GM12878 (cell line): ENCODE data around the gene PPP1R1B. TPM values are rescaled to one million over a fixed set of nuclear protein-coding genes. Genes with fewer than 3 reads are reported as not detected.
A peak's percentile ranks its signal among the peaks of the same experiment; 100 is the strongest.

Experiments used
- ATAC-seq: fragments of 200-7000 bp; cut with Tn5 transposase; 3 replicates; pipeline ENCODE4 v1.9.1; 2020; ENCODE audit warnings: mild to moderate bottlenecking, moderate library complexity
- BruUV-seq: library from RNA; stranded (reverse); fragments of 400-500 nt; replicated peaks from 2 replicates; lab custom pipeline; 2021; lab: Mats Ljungman, UMichigan
- CTCF ChIA-PET: fragments of 300-600 bp; sonication (Branson Sonifier 250); formaldehyde crosslinking; extraction: SDS; loops from one replicate; lab custom pipeline; 2021; ENCODE audit warnings: inconsistent platforms; lab: Yijun Ruan, JAX
- POLR2A ChIA-PET: fragments of 350-600 bp; formaldehyde crosslinking; extraction: SDS; loops from one replicate; lab custom pipeline; 2021; ENCODE audit warnings: inconsistent platforms; lab: Charles Lee
- RAD21 ChIA-PET: fragments of 300-600 bp; sonication (Branson Sonifier 250); formaldehyde crosslinking; loops from one replicate; lab custom pipeline; 2023; ENCODE audit warnings: antibody characterized with exemption; ENCODE audit not compliant: unreplicated experiment; lab: Charles Lee
- SMC1A ChIA-PET: fragments of 300-600 bp; sonication (Branson Sonifier 250); formaldehyde crosslinking; loops from one replicate; lab custom pipeline; 2023; ENCODE audit not compliant: unreplicated experiment, uncharacterized antibody; lab: Charles Lee
- DNase-seq: peaks from one replicate; pipeline ENCODE4 v3.0.0-alpha.2; 2011; ENCODE audit warnings: low read depth, low spot score
- FAIRE-seq: peaks from 3 replicates; lab custom pipeline; 2011; peaks lifted over from hg19 to GRCh38; lab: Jason Lieb, UNC
- H2AFZ ChIP-seq: 2 replicates; pipeline ENCODE4 v1.6.0; 2011; ENCODE audit warnings: low read depth, low read length, control low read depth; ENCODE audit not compliant: control insufficient read depth
- H3K27ac ChIP-seq: 2 replicates; pipeline ENCODE4 v1.5.1; 2011; ENCODE audit warnings: control low read depth; ENCODE audit not compliant: control insufficient read depth, insufficient read depth
- H3K27me3 ChIP-seq, 2 experiments: replicated peaks in 1 of 2; 2 replicates each; pipeline versions ENCODE4 v1.6.0 to v1.6.1; 2011; ENCODE audit warnings: low read length in 1 of 2; ENCODE audit not compliant: control insufficient read depth in 2 of 2, insufficient read depth in 2 of 2
- H3K36me3 ChIP-seq, 2 experiments: 2 replicates each; pipeline ENCODE4 v1.5.1; 2011; ENCODE audit warnings: low read length in 1 of 2; ENCODE audit not compliant: control insufficient read depth in 2 of 2, insufficient read depth in 2 of 2
- H3K4me1 ChIP-seq: 2 replicates; pipeline ENCODE4 v1.6.1; 2011; ENCODE audit warnings: mild to moderate bottlenecking, low read length, moderate library complexity, mixed read lengths; ENCODE audit not compliant: control insufficient read depth, insufficient read depth
- H3K4me2 ChIP-seq: 2 replicates; pipeline ENCODE4 v1.6.0; 2011; ENCODE audit warnings: control low read depth; ENCODE audit not compliant: control insufficient read depth, insufficient read depth
- H3K4me3 ChIP-seq: fragments of 200-600 bp; sonication (generic); 2 replicates; pipeline ENCODE4 v1.5.1; 2016
- H3K79me2 ChIP-seq: 2 replicates; pipeline ENCODE4 v1.6.0; 2011; ENCODE audit warnings: low read length; ENCODE audit not compliant: control insufficient read depth, insufficient read depth
- H3K9ac ChIP-seq: 2 replicates; pipeline ENCODE4 v1.8.0; 2011; ENCODE audit warnings: low read length, control low read depth, mixed read lengths; ENCODE audit not compliant: control insufficient read depth, insufficient read depth
- H3K9me3 ChIP-seq: replicated peaks from 3 replicates; pipeline ENCODE4 v1.5.1; 2011; ENCODE audit warnings: mild to moderate bottlenecking, low read length; ENCODE audit not compliant: control insufficient read depth, insufficient read depth
- H4K20me1 ChIP-seq: 2 replicates; pipeline ENCODE4 v1.6.0; 2011; ENCODE audit not compliant: control insufficient read depth, insufficient read depth
- BACH1 ChIP-seq: fragments of 450-650 bp; IDR thresholded peaks from 2 replicates; pipeline ENCODE4 v1.6.1; 2017; ENCODE audit warnings: mild to moderate bottlenecking, borderline replicate concordance
- BHLHE40 ChIP-seq, 2 experiments: fragments of 450-650 bp in 1 of 2; IDR thresholded peaks; 2 replicates each; pipeline ENCODE4 v1.6.1; 2011 to 2017; ENCODE audit warnings: low read depth in 2 of 2, borderline replicate concordance in 1 of 2, improper control_type of control experiment in 1 of 2, low read length in 1 of 2, mild to moderate bottlenecking in 1 of 2
- GATAD2B ChIP-seq: fragments of 450-650 bp; conservative IDR thresholded peaks from 2 replicates; pipeline ENCODE4 v1.6.1; 2017; ENCODE audit warnings: low read depth, mild to moderate bottlenecking, moderate library complexity
- IKZF1 ChIP-seq: fragments of 450-650 bp; conservative IDR thresholded peaks from 2 replicates; pipeline ENCODE4 v1.6.1; 2017; ENCODE audit warnings: antibody characterized with exemption, mild to moderate bottlenecking
- KLF5 ChIP-seq: fragments of 450-650 bp; IDR thresholded peaks from 2 replicates; pipeline ENCODE4 v1.6.1; 2014; ENCODE audit warnings: mild to moderate bottlenecking; ENCODE audit not compliant: partially characterized antibody
- LARP7 ChIP-seq: fragments of 450-650 bp; IDR thresholded peaks from 2 replicates; pipeline ENCODE4 v1.6.1; 2017; ENCODE audit warnings: mild to moderate bottlenecking
- POLR2A ChIP-seq: IDR thresholded peaks from 2 replicates; pipeline ENCODE4 v1.6.1; 2011; ENCODE audit warnings: low read depth, mild to moderate bottlenecking, low read length
- POLR2AphosphoS2 ChIP-seq: IDR thresholded peaks from 2 replicates; pipeline ENCODE4 v1.6.1; 2011; ENCODE audit warnings: low read depth, mild to moderate bottlenecking, low read length, improper control_type of control experiment, moderate library complexity
- SMARCA5 ChIP-seq: fragments of 450-650 bp; IDR thresholded peaks from 2 replicates; pipeline ENCODE4 v1.6.1; 2017; ENCODE audit warnings: mild to moderate bottlenecking
- TCF12 ChIP-seq: IDR thresholded peaks from 2 replicates; pipeline ENCODE4 v1.6.1; 2011; ENCODE audit warnings: low read depth, mild to moderate bottlenecking, low read length
- USF1 ChIP-seq: IDR thresholded peaks from 2 replicates; pipeline ENCODE4 v1.6.1; 2011; ENCODE audit warnings: borderline replicate concordance, low read depth, mild to moderate bottlenecking, moderate library complexity, mixed read lengths, low read length; ENCODE audit not compliant: insufficient read depth; ENCODE audit errors: extremely low read length
- ZBTB11 ChIP-seq: fragments of 450-650 bp; formaldehyde crosslinking; IDR thresholded peaks from 2 replicates; pipeline ENCODE4 v1.5.0; 2022; ENCODE audit warnings: mild to moderate bottlenecking, missing genetic modification characterization
- WGBS: methylation state at CpG from one replicate; pipeline ENCODE4 v1.1.6; 2016; ENCODE audit warnings: low lambda C conversion rate; ENCODE audit not compliant: insufficient replicate concordance, insufficient coverage; ENCODE audit errors: missing lambda C conversion rate; 5-methylcytosine and 5-hydroxymethylcytosine counted together
- in situ Hi-C: fragments of 300-500 bp; cut with MboI; formaldehyde crosslinking; loops from 9 replicates; pipeline ENCODE4 v1.14.3; 2018; ENCODE audit warnings: mixed read lengths
- intact Hi-C: fragments of 100-400 bp; cut with micrococcal nuclease; formaldehyde crosslinking; loops from one replicate; pipeline ENCODE4 v1.14.2; 2022; ENCODE audit not compliant: unreplicated experiment
- polyA plus RNA-seq, 11 experiments: library from polyadenylated mRNA; depleted of rRNA in 4 of 11; unstranded in 6 of 11; stranded (reverse) in 5 of 11; fragments of >200 nt; fragmentation: Nextera tagmentation in 4 of 11; fragmentation: Illumina TruSeq in 1 of 11; extraction: Ambion mirVana in 4 of 11; extraction: Trizol in 1 of 11; gene quantifications; 1 replicate in 1 of 11; 2 replicates in 10 of 11; pipeline versions ENCODE4 v1.2.1 to v1.2.3, GENCODE V29; 2011 to 2016; ENCODE audit warnings: inconsistent platforms in 2 of 11, missing spikeins in 2 of 11, low read depth in 1 of 11
- total RNA-seq, 4 experiments: library from RNA; depleted of rRNA in 3 of 4; stranded (reverse); fragments of >200 nt in 3 of 4; fragmentation: Illumina TruSeq in 1 of 4; extraction: Trizol in 1 of 4; gene quantifications; 2 replicates each; pipeline versions ENCODE4 v1.2.1 to v1.2.3, GENCODE V29; 2013 to 2021

The PPP1R1B gene
- total and polyA plus RNA-seq, 10 of the 15 experiments (the other 5 are each of a cell fraction or from before 2014, with no cell fraction given) = 0.08 TPM; not detected in 9

- DNase-seq (no peak), FAIRE-seq (no peak), ATAC-seq (no peak)
- Histone ChIP-seq H3K27me3 (no peaks in the 10 kb centered on the region; a peak in 2 of 4 replicates), H4K20me1 (no peaks in the 10 kb centered on the region), H3K9ac (no peak overlapping the region), H3K4me2 (peak overlapping the region; percentile 89; the same call in 1 of the 2 replicates), H2AFZ (no peak overlapping the region), H3K4me3 (peak overlapping the region; percentile 61; the same call in 1 of the 2 replicates), H3K4me1 (peaks cover 1% of the 10 kb centered on the region), H3K79me2 (no peaks in the 10 kb centered on the region), H3K36me3 (no peaks in the 10 kb centered on the region), H3K27ac (no peak overlapping the region), H3K9me3 (no peaks in the 10 kb centered on the region)
- CTCF ChIA-PET = interaction anchor here (1.4 to 8.9 kb wide), 3 partner anchors 18 to 35 kb away, joined by 3 to 225 read pairs (median 4); partner anchors contain the start of gene STARD3
- intact Hi-C loops = no loop called here
- RAD21 ChIA-PET = no interaction called here
- peak; percentile 58; the same call in 1 of the 2 replicates for TF ChIP-seq SMARCA5
- no peak for TF ChIP-seq POLR2AphosphoS2
- SMC1A ChIA-PET = no interaction called here
- 95% methylated on average over 3 of the region's 3 CpGs for WGBS
- in situ Hi-C loops = no loop called here
- no TSS peak for BruUV-seq
- POLR2A ChIA-PET = no interaction called here
These were observed 9.7 kb upstream of the PPP1R1B start for GRCh38 chr17:39617100-39617445.

GRCh38 chr17:39617446-39618245, 9.1 kb upstream of the PPP1R1B start:
- Histone ChIP-seq H3K4me2 (peak overlapping the region; percentile 89; the same call in 1 of the 2 replicates), H3K36me3 (no peaks in the 10 kb centered on the region), H3K9ac (no peak overlapping the region; the same call in 1 of the 2 replicates), H3K9me3 (no peaks in the 10 kb centered on the region), H3K4me3 (peak overlapping the region; percentile 61; the same call in 1 of the 2 replicates), H3K4me1 (peaks cover 5% of the 10 kb centered on the region), H3K79me2 (no peaks in the 10 kb centered on the region), H3K27ac (no peak overlapping the region), H3K27me3 (no peaks in the 10 kb centered on the region; a peak in 2 of 4 replicates), H4K20me1 (no peaks in the 10 kb centered on the region), H2AFZ (peak overlapping the region; percentile 63)
- 4% methylated on average over 25 of the region's 79 CpGs for WGBS
- ChIA-PET CTCF (interaction anchor here (1.0 to 8.9 kb wide), 3 partner anchors 20 to 142 kb away, joined by 3 to 225 read pairs (median 3); partner anchors contain the start of gene STARD3), RAD21 (no interaction called here), POLR2A (no interaction called here), SMC1A (interaction anchor here (1.3 kb wide), 1 partner anchor 33 kb away, joined by 3 read pairs; no protein-coding TSS in a partner anchor)
- no TSS peak for BruUV-seq
- intact Hi-C loops = no loop called here
- DNase-seq (no peak), ATAC-seq (peak; percentile 24; the same call in 2 of the 3 replicates), FAIRE-seq (no peak)
- in situ Hi-C loops = no loop called here
- TF ChIP-seq USF1 (peak; percentile 56), POLR2A (0 out of 2 replicates have a peak, but pooled peaks have one; percentile 25), IKZF1 (peak; percentile 74), BHLHE40 (IDR thresholded peaks at IDR 0.05; ENCODE audit: borderline replicate concordance in 1 of 2, low read depth in 2 of 2, low read length in 1 of 2) (peak; percentile 94 to 99), TCF12 (no peak), ZBTB11 (CRISPR knock-in tag) (no peak), KLF5 (no peak), GATAD2B (peak; percentile 48; the same call in 1 of the 2 replicates), BACH1 (0 out of 2 replicates have a peak, but pooled peaks have one; percentile 23), LARP7 (0 out of 2 replicates have a peak, but pooled peaks have one; percentile 50)
